ENCODE measurements around the gene CD3D. TPM values are rescaled to one million over a fixed set of nuclear protein-coding genes. Genes with fewer than 3 reads are reported as not detected.
A peak's percentile ranks its signal among the peaks of the same experiment; 100 is the strongest.

Gene CD3D
- total RNA-seq, 1 experiment from 2014 or later: 0.33 TPM

DNA sequence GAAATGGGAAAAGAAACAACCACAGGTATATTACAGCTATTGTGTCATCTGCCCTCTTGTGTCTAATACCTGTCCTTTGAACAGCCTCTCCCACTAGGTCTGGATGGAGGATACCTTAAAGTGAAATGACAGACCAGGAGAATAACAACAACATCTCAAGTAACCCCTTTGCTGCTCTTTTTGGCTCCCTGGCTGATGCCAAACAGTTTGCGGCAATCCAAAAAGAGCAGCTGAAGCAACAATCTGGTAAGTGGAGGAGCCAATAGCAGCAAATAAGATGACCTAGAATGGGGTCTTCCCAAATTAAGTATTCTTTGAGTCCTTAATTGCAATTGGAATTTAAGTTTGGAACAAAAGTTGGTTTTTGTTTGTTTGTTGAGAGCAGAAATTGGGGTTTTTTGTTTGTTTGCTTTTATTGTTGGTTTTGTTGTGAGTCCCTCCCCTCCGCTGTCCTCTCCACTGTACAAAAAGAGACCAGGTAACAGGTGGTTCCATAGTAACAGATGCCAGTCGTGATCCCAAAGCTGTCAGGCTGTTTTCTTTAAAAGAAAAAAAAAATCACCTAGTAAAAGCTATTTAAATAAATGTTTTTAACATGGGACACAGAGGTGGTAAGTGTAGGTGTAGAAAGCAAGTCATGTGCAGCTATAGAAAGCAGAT lies 22.6 kb upstream of the CD3D start:
- Mint-ChIP-seq H3K9me3 (no peaks in the 10 kb centered on the region), H3K4me3 (no peak overlapping the region), H3K36me3 (peaks cover 26% of the 10 kb centered on the region), H3K27me3 (ENCODE audit: low read depth) (no peaks in the 10 kb centered on the region), H3K4me1 (peaks cover 4% of the 10 kb centered on the region), H3K27ac (no peak overlapping the region)
- no peak for ATAC-seq
- DNase-seq (ENCODE audit: low spot score): no peak
- ChIA-PET POLR2A (no interaction called here), CTCF (interaction anchor here (1.5 kb wide), 1 partner anchor 166 kb away, joined by 4 read pairs; no protein-coding TSS in a partner anchor)
- no peak for TF ChIP-seq JAZF1 (CRISPR knock-in tag; IDR thresholded peaks at IDR 0.05)
- TF ChIP-seq HMGA2 (CRISPR knock-in tag; IDR thresholded peaks at IDR 0.05): no peak
- TF ChIP-seq TEAD4 (CRISPR knock-in tag; IDR thresholded peaks at IDR 0.05): no peak
- TF ChIP-seq OVOL2 (CRISPR knock-in tag; IDR thresholded peaks at IDR 0.05; ENCODE audit: borderline replicate concordance): no peak
- TF ChIP-seq, protein P1, sequence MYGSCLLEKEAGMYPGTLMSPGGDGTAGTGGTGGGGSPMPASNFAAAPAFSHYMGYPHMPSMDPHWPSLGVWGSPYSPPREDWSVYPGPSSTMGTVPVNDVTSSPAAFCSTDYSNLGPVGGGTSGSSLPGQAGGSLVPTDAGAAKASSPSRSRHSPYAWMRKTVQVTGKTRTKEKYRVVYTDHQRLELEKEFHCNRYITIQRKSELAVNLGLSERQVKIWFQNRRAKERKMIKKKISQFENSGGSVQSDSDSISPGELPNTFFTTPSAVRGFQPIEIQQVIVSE (CRISPR knock-in tag; IDR thresholded peaks at IDR 0.05; ENCODE audit: borderline replicate concordance): no peak
- TF ChIP-seq ELF4 (CRISPR knock-in tag; IDR thresholded peaks at IDR 0.05; ENCODE audit: low read depth): no peak
- TF ChIP-seq, protein P2, sequence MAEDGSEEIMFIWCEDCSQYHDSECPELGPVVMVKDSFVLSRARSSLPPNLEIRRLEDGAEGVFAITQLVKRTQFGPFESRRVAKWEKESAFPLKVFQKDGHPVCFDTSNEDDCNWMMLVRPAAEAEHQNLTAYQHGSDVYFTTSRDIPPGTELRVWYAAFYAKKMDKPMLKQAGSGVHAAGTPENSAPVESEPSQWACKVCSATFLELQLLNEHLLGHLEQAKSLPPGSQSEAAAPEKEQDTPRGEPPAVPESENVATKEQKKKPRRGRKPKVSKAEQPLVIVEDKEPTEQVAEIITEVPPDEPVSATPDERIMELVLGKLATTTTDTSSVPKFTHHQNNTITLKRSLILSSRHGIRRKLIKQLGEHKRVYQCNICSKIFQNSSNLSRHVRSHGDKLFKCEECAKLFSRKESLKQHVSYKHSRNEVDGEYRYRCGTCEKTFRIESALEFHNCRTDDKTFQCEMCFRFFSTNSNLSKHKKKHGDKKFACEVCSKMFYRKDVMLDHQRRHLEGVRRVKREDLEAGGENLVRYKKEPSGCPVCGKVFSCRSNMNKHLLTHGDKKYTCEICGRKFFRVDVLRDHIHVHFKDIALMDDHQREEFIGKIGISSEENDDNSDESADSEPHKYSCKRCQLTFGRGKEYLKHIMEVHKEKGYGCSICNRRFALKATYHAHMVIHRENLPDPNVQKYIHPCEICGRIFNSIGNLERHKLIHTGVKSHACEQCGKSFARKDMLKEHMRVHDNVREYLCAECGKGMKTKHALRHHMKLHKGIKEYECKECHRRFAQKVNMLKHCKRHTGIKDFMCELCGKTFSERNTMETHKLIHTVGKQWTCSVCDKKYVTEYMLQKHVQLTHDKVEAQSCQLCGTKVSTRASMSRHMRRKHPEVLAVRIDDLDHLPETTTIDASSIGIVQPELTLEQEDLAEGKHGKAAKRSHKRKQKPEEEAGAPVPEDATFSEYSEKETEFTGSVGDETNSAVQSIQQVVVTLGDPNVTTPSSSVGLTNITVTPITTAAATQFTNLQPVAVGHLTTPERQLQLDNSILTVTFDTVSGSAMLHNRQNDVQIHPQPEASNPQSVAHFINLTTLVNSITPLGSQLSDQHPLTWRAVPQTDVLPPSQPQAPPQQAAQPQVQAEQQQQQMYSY (CRISPR knock-in tag; IDR thresholded peaks at IDR 0.05): no peak
- TF ChIP-seq, protein P3, sequence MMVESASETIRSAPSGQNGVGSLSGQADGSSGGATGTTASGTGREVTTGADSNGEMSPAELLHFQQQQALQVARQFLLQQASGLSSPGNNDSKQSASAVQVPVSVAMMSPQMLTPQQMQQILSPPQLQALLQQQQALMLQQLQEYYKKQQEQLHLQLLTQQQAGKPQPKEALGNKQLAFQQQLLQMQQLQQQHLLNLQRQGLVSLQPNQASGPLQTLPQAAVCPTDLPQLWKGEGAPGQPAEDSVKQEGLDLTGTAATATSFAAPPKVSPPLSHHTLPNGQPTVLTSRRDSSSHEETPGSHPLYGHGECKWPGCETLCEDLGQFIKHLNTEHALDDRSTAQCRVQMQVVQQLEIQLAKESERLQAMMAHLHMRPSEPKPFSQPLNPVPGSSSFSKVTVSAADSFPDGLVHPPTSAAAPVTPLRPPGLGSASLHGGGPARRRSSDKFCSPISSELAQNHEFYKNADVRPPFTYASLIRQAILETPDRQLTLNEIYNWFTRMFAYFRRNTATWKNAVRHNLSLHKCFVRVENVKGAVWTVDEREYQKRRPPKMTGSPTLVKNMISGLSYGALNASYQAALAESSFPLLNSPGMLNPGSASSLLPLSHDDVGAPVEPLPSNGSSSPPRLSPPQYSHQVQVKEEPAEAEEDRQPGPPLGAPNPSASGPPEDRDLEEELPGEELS (CRISPR knock-in tag; IDR thresholded peaks at IDR 0.05): no peak
- TF ChIP-seq IRF2 (CRISPR knock-in tag; IDR thresholded peaks at IDR 0.05; ENCODE audit: borderline replicate concordance, low read depth): no peak
- no peak for TF ChIP-seq MLX (CRISPR knock-in tag; IDR thresholded peaks at IDR 0.05)

- Mint-ChIP-seq H3K9me3 (0 out of 2 replicates have a peak, but pooled peaks cover 3% of the 10 kb centered on the region), H3K4me3 (peak within 1 kb of the TSS; percentile 97), H3K36me3 (no peaks in the 10 kb centered on the region), H3K27ac (peak within 1 kb of the TSS; percentile 89), H3K4me1 (peaks cover 4% of the 10 kb centered on the region), H3K27me3 (ENCODE audit: low read depth) (peaks cover 16% of the 10 kb centered on the region)
- ChIA-PET CTCF (interaction anchor here (1.0 kb wide), 2 partner anchors 64 to 161 kb away, joined by 3 to 8 read pairs; no protein-coding TSS in a partner anchor), POLR2A (no interaction called here)
- peak; percentile 94 for ATAC-seq
- peak; percentile 96 for DNase-seq (ENCODE audit: low spot score)
- TF ChIP-seq, protein P4, sequence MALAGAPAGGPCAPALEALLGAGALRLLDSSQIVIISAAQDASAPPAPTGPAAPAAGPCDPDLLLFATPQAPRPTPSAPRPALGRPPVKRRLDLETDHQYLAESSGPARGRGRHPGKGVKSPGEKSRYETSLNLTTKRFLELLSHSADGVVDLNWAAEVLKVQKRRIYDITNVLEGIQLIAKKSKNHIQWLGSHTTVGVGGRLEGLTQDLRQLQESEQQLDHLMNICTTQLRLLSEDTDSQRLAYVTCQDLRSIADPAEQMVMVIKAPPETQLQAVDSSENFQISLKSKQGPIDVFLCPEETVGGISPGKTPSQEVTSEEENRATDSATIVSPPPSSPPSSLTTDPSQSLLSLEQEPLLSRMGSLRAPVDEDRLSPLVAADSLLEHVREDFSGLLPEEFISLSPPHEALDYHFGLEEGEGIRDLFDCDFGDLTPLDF (CRISPR knock-in tag; IDR thresholded peaks at IDR 0.05): no peak
- TF ChIP-seq SMAD3 (CRISPR knock-in tag; IDR thresholded peaks at IDR 0.05; ENCODE audit: borderline replicate concordance): peak; percentile 13; the same call in 1 of the 2 replicates
- no peak for TF ChIP-seq FOXJ3 (CRISPR knock-in tag; IDR thresholded peaks at IDR 0.05; ENCODE audit: borderline replicate concordance)
- 0 out of 2 replicates have a peak, but pooled peaks have one; percentile 47 for TF ChIP-seq USF2 (CRISPR knock-in tag; IDR thresholded peaks at IDR 0.05)
- no peak for TF ChIP-seq FOXP1 (CRISPR knock-in tag; IDR thresholded peaks at IDR 0.05; ENCODE audit: borderline replicate concordance)
- TF ChIP-seq ZNF263 (CRISPR knock-in tag; IDR thresholded peaks at IDR 0.05; ENCODE audit: low read depth): no peak
- no peak for TF ChIP-seq MYBL2 (CRISPR knock-in tag; IDR thresholded peaks at IDR 0.05)
- peak; percentile 94 for TF ChIP-seq FOXK1 (CRISPR knock-in tag; IDR thresholded peaks at IDR 0.05)
- TF ChIP-seq, protein P2 (CRISPR knock-in tag; IDR thresholded peaks at IDR 0.05): no peak
- peak; percentile 38; the same call in 1 of the 2 replicates for TF ChIP-seq MAX (CRISPR knock-in tag; IDR thresholded peaks at IDR 0.05)
Measured at GRCh38 chr11:118359295-118359958, 16.9 kb upstream of the CD3D start, which contains the start of gene UBE4A. TSS of gene UBE4A (plus strand) at chr11:118359600. CDS start at chr11:118365081, 5,481 bp downstream.
